GM12891 (cell line): ENCODE data around the gene MAFF.

Experiments used
- PAX5 ChIP-seq: IDR thresholded peaks from 2 replicates; pipeline ENCODE4 v1.6.1; 2011; ENCODE audit warnings: low read length, moderate library complexity, mild to moderate bottlenecking; ENCODE audit not compliant: insufficient read depth, severe bottlenecking
- POLR2A ChIP-seq: IDR thresholded peaks from 2 replicates; pipeline ENCODE4 v1.6.1; 2011; ENCODE audit warnings: low read depth, low read length, control low read depth
- POLR2AphosphoS5 ChIP-seq: IDR thresholded peaks from 2 replicates; pipeline ENCODE4 v1.6.1; 2011; ENCODE audit warnings: low read depth, low read length, control low read depth
- POU2F2 ChIP-seq: IDR thresholded peaks from 2 replicates; pipeline ENCODE4 v1.6.1; 2011; ENCODE audit warnings: low read depth, mild to moderate bottlenecking, control low read depth, low read length, moderate library complexity
- SPI1 ChIP-seq: IDR thresholded peaks from 2 replicates; pipeline ENCODE4 v1.6.1; 2011; ENCODE audit warnings: low read depth, low read length, control low read depth
- TAF1 ChIP-seq: IDR thresholded peaks from 2 replicates; pipeline ENCODE4 v1.6.1; 2011; ENCODE audit warnings: low read depth, low read length, control low read depth

- TF ChIP-seq POLR2A (no peak), PAX5 (no peak), POU2F2 (no peak), TAF1 (no peak), POLR2AphosphoS5 (no peak), SPI1 (no peak)
Measured at GRCh38 chr22:38247713-38248112, 45.9 kb downstream of the MAFF start.
